Gastroesophageal sphincter (tissue), 4 donors: ENCODE data around the gene ZNF747. TPM values are rescaled to one million over a fixed set of nuclear protein-coding genes. Genes with fewer than 3 reads are reported as not detected.

Source experiments
- ATAC-seq: fragments of 150-250 bp; one replicate; pipeline ENCODE4 v1.9.1; 2016; ENCODE audit warnings: mild to moderate bottlenecking, moderate library complexity
- H3K27ac ChIP-seq, 4 donors: fragments of 200-600 bp; sonication (generic) in 3 of 4; 1 replicate in 3 of 4; 2 replicates in 1 of 4; pipeline ENCODE4 v1.5.1; 2016 to 2019
- H3K27me3 ChIP-seq: fragments of 200-600 bp; sonication (generic); one replicate; pipeline ENCODE4 v1.5.1; 2019
- H3K36me3 ChIP-seq, 2 donors: fragments of 200-600 bp; sonication (generic); one replicate each; pipeline ENCODE4 v1.5.1; 2019; ENCODE audit warnings: control low read depth in 1 of 2
- H3K4me1 ChIP-seq, 3 donors: fragments of 200-600 bp; sonication (generic); 1 replicate in 2 of 3; 2 replicates in 1 of 3; pipeline ENCODE4 v1.5.1; 2016 to 2019; ENCODE audit warnings: control low read depth in 2 of 3
- H3K4me3 ChIP-seq, 2 donors: fragments of 200-600 bp; sonication (generic); one replicate each; pipeline ENCODE4 v1.5.1; 2019; ENCODE audit warnings: mild to moderate bottlenecking in 1 of 2, moderate library complexity in 1 of 2
- H3K9me3 ChIP-seq, 3 donors: fragments of 200-600 bp; sonication (generic); one replicate each; pipeline ENCODE4 v1.5.1; 2017 to 2019; ENCODE audit warnings: control low read depth in 2 of 3
- CTCF ChIP-seq, 4 experiments: fragments of 200-600 bp in 2 of 4; fragments of 450-650 bp in 2 of 4; sonication (generic) in 1 of 4; IDR thresholded peaks; one replicate each; pipeline ENCODE4 v1.5.1; 2017 to 2019; ENCODE audit warnings: antibody characterized with exemption in 4 of 4, mild to moderate bottlenecking in 2 of 4, moderate library complexity in 2 of 4
- EP300 ChIP-seq: sonication (generic); formaldehyde crosslinking; IDR thresholded peaks from one replicate; pipeline ENCODE4 v1.6.1; 2017; ENCODE audit warnings: antibody characterized with exemption, mild to moderate bottlenecking
- POLR2A ChIP-seq, 2 donors: fragments of 450-650 bp; IDR thresholded peaks; one replicate each; pipeline ENCODE4 v1.6.1; 2017; ENCODE audit warnings: antibody characterized with exemption in 2 of 2, mild to moderate bottlenecking in 2 of 2, moderate library complexity in 1 of 2
- POLR2AphosphoS5 ChIP-seq: sonication (generic); formaldehyde crosslinking; IDR thresholded peaks from one replicate; pipeline ENCODE4 v1.6.1; 2017; ENCODE audit warnings: antibody characterized with exemption
- WGBS, 2 donors: methylation state at CpG; one replicate each; pipeline ENCODE4 v1.1.5; 2018; ENCODE audit warnings: low coverage in 1 of 2; 5-methylcytosine and 5-hydroxymethylcytosine counted together
- total RNA-seq, 4 donors: library from RNA; depleted of rRNA; stranded (reverse); fragments of >200 nt; gene quantifications; one replicate each; pipeline ENCODE4 v1.1.0, GENCODE V29; 2016

The ZNF747 gene
- total RNA-seq, 4 donors from 2014 or later: 15.3 to 31.6 (median 19.3) TPM

- peak within 1 kb of the TSS; percentile 72 to 78 for H3K4me3 ChIP-seq
- TF ChIP-seq POLR2AphosphoS5 (peak; percentile 72), CTCF (IDR thresholded peaks at IDR 0.05) (peak in 3 of 4 experiments; percentile 4 to 19 (median 15)), POLR2A (IDR thresholded peaks at IDR 0.05) (peak; percentile 47), EP300 (no peak)
- H3K27me3 ChIP-seq: no peaks in the 10 kb centered on the region
- WGBS, 2 donors: 0 to 3% methylated on average over 5 to 6 of the region's 67 CpGs
- ATAC-seq: peak; percentile 96
- H3K4me1 ChIP-seq: peaks cover 0 to 30% (median 19%) of the 10 kb centered on the region in 3 donors
- H3K27ac ChIP-seq: peak within 1 kb of the TSS; percentile 91 to 99 (median 96)
- H3K9me3 ChIP-seq: no peaks in the 10 kb centered on the region
- H3K36me3 ChIP-seq: peaks cover 0 to 5% of the 10 kb centered on the region in 2 donors
These were observed 37.0 kb upstream of the ZNF747 start, which contains the start of gene ZNF688 for GRCh38 chr16:30571445-30572322. Gene ZNF688, minus strand, starts transcription at chr16:30571714. Its CDS starts 85 bp downstream, at chr16:30571629.

DNA sequence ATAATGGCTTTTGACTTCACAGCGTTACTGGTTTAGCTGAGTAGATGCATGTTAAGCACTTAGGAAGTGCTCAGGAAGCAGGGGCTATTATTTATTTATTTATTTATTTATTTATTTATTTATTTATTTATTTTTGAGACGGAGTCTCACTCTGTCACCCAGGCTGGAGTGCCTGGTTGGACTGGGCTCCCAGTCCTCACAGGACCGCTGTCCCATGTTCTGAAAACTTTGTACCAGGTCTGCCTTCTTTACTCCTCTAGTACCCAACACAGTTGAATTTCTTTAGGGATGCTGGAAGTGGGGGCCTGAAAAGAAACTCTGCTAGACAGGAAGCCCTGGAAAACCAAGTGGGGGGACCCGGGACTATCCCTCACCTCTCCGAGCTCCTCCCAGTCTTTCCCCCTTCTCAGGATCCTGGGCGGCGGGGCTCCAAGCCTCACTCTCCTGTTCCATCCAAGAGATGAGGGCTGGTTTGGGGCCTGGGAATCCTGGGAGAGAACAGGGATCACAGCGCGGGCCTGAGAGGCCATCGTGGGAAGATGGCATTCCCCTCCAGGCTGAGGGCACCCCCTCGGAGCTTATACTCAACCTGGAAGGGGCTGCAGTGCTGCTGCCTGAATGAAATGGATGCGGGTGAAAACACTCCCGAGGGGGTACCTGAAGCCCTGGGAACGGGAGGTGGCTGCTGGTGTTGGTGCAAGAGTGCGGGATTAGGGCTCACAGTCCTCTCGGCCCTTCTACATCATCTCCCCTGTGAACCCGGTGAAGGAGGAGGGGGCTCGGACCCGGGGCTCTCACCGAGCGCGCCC is 36.2 kb upstream of the ZNF747 start:
- 4 to 73% methylated on average over 1 to 4 of the region's 22 CpGs for WGBS, 2 donors
- ATAC-seq: no peak
- Histone ChIP-seq H3K9me3 (no peaks in the 10 kb centered on the region), H3K4me1 (peaks cover 0 to 30% (median 19%) of the 10 kb centered on the region in 3 donors), H3K27ac (peak overlapping the region; percentile 91 to 99 (median 96)), H3K36me3 (peaks cover 0 to 5% of the 10 kb centered on the region in 2 donors), H3K27me3 (no peaks in the 10 kb centered on the region), H3K4me3 (peak overlapping the region; percentile 72 to 78)
- TF ChIP-seq POLR2AphosphoS5 (no peak), EP300 (no peak), CTCF (IDR thresholded peaks at IDR 0.05) (no peak), POLR2A (IDR thresholded peaks at IDR 0.05) (no peak)

- no peaks in the 10 kb centered on the region for H3K27me3 ChIP-seq
- WGBS, 2 donors: 50 to 76% methylated on average over 4 to 8 of the region's 44 CpGs
- no peak for ATAC-seq
- TF ChIP-seq POLR2A (IDR thresholded peaks at IDR 0.05): no peak
- no peak for TF ChIP-seq POLR2AphosphoS5
- no peak for TF ChIP-seq CTCF (IDR thresholded peaks at IDR 0.05)
- TF ChIP-seq EP300: no peak
- H3K27ac ChIP-seq: peak overlapping the region; percentile 91 to 99 (median 96)
- H3K4me1 ChIP-seq: peaks cover 0 to 30% (median 19%) of the 10 kb centered on the region in 3 donors
- H3K36me3 ChIP-seq: peaks cover 0 to 5% of the 10 kb centered on the region in 2 donors
- H3K9me3 ChIP-seq: no peaks in the 10 kb centered on the region
- peak overlapping the region in 1 of 2 donors; percentile 78 for H3K4me3 ChIP-seq
These were observed 35.3 kb upstream of the ZNF747 start for GRCh38 chr16:30569746-30570635.

GRCh38 chr16:30569281-30569680 is 34.6 kb upstream of the ZNF747 start:
- H3K27ac ChIP-seq: peak overlapping the region in 2 of 4 donors; percentile 6 to 19
- WGBS, 2 donors: 71 to 89% methylated on average over 3 of the region's 3 CpGs
- peaks cover 0 to 30% (median 19%) of the 10 kb centered on the region in 3 donors for H3K4me1 ChIP-seq
- H3K4me3 ChIP-seq: no peak overlapping the region
- no peaks in the 10 kb centered on the region for H3K27me3 ChIP-seq
- no peak for ATAC-seq
- no peaks in the 10 kb centered on the region for H3K9me3 ChIP-seq
- TF ChIP-seq POLR2AphosphoS5 (no peak), CTCF (IDR thresholded peaks at IDR 0.05) (no peak), POLR2A (IDR thresholded peaks at IDR 0.05) (no peak), EP300 (no peak)
- H3K36me3 ChIP-seq: peaks cover 0 to 5% of the 10 kb centered on the region in 2 donors
